Tibial nerve (tissue), 4 donors: ENCODE results near the gene CXCR5.

Experiments
- CTCF ChIP-seq, 5 experiments: fragments of 200-600 bp in 3 of 5; fragments of 450-650 bp in 2 of 5; sonication (generic) in 3 of 5; IDR thresholded peaks; one replicate each; pipeline ENCODE4 v1.5.1; 2016 to 2019; ENCODE audit warnings: antibody characterized with exemption in 5 of 5, mild to moderate bottlenecking in 3 of 5, moderate library complexity in 2 of 5
- EP300 ChIP-seq, 2 donors: sonication (generic); formaldehyde crosslinking; IDR thresholded peaks; one replicate each; pipeline ENCODE4 v1.6.1; 2017; ENCODE audit warnings: antibody characterized with exemption in 2 of 2, mild to moderate bottlenecking in 1 of 2
- POLR2A ChIP-seq, 2 donors: fragments of 450-650 bp; IDR thresholded peaks; one replicate each; pipeline ENCODE4 v1.6.1; 2017; ENCODE audit warnings: antibody characterized with exemption in 2 of 2, mild to moderate bottlenecking in 2 of 2, moderate library complexity in 2 of 2

GRCh38 chr11:118939404-118939915 lies 55.8 kb downstream of the CXCR5 start:
- TF ChIP-seq CTCF (IDR thresholded peaks at IDR 0.05) (no peak), EP300 (IDR thresholded peaks at IDR 0.05) (no peak), POLR2A (IDR thresholded peaks at IDR 0.05) (no peak)
